ENCODE data around the gene MANSC1.

GRCh38 chr12:12384571-12385340 lies 34.7 kb upstream of the MANSC1 start:
- no peak for TF ChIP-seq POLR2A (IDR thresholded peaks at IDR 0.05; ENCODE audit: low read depth, low read length)
- no peak for TF ChIP-seq POLR2AphosphoS5 (IDR thresholded peaks at IDR 0.05; ENCODE audit: low read depth, low read length)
- TF ChIP-seq TAF1 (IDR thresholded peaks at IDR 0.05; ENCODE audit: low read depth, low read length): no peak
- TF ChIP-seq SPI1 (IDR thresholded peaks at IDR 0.05; ENCODE audit: low read depth, low read length): no peak

Measured in GM12891 (cell line).